GM19372 (cell line): ENCODE data around the gene RASA3.
A peak's percentile ranks its signal among the peaks of the same experiment; 100 is the strongest.
"Not testable (repeated sequence)": the region's sequence is repeated elsewhere in the genome, so short reads cannot be mapped to it uniquely, and the experiment has no call there.

Experiments
- ATAC-seq: cut with Tn5 transposase; IDR thresholded peaks from one replicate; pipeline ENCODE4 v1.9.1; 2021; ENCODE audit warnings: mild to moderate bottlenecking, low read depth, moderate library complexity; ENCODE audit not compliant: unreplicated experiment

Gene RASA3

GRCh38 chr13:114132419-114133121 lies at the start of gene RASA3:
Gene RASA3, minus strand, starts transcription at chr13:114132623. Its CDS starts 134 bp downstream, at chr13:114132489.
- ATAC-seq, result peak; percentile 58

- ATAC-seq, result no peak
Observed at GRCh38 chr13:114179087-114179658, 46.8 kb upstream of the RASA3 start, which contains the start of gene CFAP97D2. Gene CFAP97D2, plus strand, starts transcription at chr13:114179257. Its CDS starts 74 bp downstream, at chr13:114179331.

DNA sequence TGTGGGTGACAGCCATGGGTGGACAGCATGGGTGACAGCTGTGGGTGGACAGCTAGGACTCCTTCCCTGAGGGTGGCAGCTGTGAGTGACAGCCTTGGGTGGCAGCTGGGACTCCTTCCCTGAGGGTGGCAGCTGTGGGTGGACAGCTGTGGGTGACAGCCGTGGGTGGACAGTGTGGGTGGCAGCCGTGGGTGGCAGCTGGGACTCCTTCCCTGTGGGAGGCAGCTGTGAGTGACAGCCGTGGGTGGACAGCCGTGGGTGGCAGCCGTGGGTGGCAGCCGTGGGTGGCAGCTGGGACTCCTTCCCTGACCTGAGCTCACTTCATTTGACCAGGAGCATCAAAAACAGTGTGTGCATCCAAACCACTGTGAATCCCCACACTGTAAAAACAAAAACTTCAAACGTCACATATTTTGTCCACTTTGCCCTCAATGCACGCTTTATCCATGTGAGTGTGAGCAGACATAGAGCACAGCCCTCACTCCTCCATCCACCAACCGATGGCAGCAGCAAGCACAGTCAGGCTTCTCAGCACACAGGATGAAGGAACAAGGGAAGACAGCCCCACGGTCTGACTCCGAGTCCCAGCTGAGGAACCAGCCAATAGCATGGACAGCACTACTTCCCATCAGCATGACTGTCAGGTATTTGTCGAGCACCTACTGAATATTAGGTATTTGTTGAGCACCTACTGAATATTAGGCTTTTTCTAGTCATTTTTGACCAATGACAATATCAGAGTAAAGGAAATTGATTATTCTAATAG lies 45.0 kb upstream of the RASA3 start:
- ATAC-seq, result no peak

DNA sequence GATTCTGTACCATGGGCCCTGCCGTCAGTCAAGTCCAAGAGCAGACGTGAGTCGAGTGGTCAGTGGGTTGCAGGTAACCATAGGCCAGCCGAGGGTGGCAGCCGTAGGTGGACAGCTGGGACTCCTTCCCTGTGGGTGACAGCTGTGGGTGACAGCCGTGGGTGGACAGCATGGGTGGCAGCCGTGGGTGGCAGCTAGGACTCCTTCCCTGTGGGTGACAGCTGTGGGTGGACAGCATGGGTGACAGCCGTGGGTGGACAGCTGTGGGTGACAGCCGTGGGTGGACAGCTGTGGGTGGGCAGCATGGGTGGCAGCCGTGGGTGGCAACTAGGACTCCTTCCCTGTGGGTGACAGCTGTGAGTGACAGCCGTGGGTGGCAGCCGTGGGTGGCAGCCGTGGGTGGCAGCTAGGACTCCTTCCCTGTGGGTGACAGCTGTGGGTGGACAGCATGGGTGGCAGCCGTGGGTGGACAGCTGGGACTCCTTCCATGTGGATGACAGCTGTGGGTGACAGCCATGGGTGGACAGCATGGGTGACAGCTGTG lies 44.0 kb upstream of the RASA3 start:
- not testable (repeated sequence) for ATAC-seq

- no peak for ATAC-seq
Observed at GRCh38 chr13:114174529-114174961, 42.1 kb upstream of the RASA3 start.

DNA sequence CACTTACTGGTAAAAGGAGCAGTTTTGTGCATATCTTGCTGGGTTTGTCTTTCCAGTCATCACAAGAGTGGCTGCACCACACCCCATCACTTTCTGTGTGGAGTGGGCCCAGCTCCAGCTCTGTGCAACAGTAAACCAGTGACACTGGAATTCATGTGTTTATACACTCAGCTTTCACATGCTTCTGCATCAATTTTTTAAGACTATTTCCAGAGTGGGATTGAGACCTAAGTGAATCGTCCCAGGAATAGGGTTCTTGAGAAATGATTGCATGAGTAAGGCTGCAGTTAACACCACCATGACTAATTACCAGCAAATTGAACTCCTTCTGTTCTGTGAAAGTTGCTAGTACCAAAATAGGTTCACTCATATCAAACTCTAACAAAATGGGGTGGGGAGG lies 41.3 kb upstream of the RASA3 start:
- no peak for ATAC-seq

- ATAC-seq, result no peak
Observed at GRCh38 chr13:114173272-114173671, 40.8 kb upstream of the RASA3 start.

DNA sequence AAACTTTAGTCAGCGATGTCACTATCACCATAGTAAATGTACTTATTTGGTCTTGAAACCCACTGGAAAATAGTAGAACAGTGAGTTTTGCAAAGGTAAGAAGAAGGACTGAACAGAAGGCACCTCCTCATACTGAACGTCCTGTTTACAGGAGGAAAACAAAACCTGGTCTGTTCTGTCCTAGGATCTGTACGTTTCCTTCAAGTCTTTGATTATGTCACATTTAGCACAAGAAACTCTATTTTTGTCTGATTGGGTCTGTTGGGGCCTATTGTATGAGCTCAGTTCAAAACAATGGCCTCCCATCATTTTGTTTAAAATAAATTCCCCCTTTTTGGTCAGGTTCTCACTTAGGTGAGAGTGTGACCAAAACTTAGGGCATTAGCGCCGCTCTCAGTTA lies 35.5 kb upstream of the RASA3 start:
- ATAC-seq, result no peak

DNA sequence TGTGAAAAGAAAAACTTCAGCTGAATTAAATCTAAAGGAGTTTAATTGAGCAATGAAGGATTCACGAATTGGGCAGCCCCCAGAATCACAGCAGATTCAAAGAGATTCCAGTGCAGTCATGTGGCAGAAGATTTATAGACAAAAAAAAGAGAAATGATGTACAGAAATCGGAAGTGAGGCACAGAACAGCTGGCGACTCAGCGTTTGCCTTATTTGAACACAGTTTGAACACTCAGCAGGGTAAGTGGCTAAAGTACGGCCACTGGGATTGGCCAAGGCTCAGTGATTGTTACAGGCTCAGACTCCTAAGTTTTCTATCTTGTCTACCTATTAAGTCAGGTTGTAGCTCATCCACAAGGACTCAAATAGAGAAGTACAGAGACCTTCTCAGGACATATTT lies 35.0 kb upstream of the RASA3 start:
- ATAC-seq, result no peak

DNA sequence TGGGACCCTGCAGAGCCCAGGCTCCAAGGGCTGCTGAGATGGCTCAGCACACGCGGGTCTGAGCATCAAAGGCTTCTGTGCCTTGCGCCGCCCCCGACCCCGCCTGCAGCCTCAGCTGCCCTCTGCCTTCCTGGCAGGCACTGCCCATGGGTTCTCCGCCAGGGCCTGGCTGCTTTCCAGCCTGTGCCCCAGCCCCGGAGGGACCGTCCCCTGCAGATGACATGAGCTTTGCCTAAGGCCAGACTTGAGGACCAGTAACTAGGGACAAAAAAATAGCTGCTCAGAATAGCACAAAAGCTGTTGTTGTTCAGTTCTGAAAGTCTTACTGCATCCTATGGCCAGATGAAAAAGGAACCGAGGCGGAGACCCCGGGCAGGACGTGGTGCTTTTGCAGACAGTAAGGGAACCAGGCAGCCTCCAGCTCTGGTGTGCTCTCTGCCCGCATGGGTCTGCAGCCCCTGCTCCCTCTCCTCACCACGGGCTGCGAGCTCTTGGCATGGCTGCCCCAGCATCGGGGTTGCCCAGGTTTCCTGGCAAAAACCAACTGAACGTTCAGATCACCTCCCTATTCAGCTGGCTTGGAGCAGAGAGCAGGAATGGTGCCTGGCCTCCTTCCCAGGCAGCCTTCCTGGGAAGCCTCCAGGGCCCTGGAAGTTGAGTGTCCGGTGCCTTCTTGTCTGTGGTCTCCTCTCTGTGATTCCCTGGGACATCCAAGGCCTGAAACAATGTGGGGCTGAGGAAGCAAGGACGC lies 34.1 kb upstream of the RASA3 start:
- ATAC-seq, result no peak

- no peak for ATAC-seq
Observed at GRCh38 chr13:114164681-114165429, 32.4 kb upstream of the RASA3 start.

- no peak for ATAC-seq
Observed at GRCh38 chr13:114164053-114164452, 31.6 kb upstream of the RASA3 start.

GRCh38 chr13:114162533-114162922 lies 30.1 kb upstream of the RASA3 start:
- no peak for ATAC-seq

- no peak for ATAC-seq
Observed at GRCh38 chr13:114161644-114162532, 29.5 kb upstream of the RASA3 start.

GRCh38 chr13:114161028-114161556 lies 28.7 kb upstream of the RASA3 start:
- ATAC-seq, result no peak

DNA sequence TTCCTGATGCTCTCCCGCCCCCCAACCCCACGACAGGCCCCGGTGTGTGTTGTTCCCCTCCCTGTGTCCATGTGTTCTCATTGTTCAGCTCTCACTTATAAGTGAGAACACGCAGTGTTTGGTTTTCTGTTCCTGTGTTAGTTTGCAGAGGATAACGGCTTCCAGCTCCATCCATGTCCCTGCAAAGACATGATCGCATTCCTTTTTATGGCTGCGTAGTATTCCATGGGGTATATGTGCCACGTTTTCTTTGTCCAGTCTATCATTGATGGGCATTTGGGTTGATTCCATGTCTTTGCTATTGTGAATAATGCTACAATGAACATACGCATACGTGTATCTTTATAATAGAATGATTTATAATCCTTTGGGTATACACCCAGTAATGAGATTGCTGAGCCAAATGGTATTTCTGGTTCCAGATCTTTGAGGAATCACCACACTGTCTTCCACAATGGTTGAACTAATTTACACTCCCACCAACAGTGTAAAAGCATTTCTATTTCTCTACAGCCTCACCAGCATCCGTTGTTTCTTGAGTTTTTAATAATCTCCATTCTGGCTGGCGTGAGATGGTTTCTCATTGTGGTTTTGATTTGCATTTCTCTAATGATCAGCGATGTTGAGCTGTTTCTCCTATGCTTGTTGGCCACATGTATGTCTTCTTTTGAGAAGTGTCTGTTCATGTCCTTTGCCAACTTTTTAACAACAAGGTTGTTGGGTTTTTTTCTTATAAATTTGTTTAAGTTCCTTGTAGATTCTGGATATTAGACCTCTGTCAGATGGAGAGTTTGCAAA lies 26.6 kb upstream of the RASA3 start:
- not testable (repeated sequence) for ATAC-seq

DNA sequence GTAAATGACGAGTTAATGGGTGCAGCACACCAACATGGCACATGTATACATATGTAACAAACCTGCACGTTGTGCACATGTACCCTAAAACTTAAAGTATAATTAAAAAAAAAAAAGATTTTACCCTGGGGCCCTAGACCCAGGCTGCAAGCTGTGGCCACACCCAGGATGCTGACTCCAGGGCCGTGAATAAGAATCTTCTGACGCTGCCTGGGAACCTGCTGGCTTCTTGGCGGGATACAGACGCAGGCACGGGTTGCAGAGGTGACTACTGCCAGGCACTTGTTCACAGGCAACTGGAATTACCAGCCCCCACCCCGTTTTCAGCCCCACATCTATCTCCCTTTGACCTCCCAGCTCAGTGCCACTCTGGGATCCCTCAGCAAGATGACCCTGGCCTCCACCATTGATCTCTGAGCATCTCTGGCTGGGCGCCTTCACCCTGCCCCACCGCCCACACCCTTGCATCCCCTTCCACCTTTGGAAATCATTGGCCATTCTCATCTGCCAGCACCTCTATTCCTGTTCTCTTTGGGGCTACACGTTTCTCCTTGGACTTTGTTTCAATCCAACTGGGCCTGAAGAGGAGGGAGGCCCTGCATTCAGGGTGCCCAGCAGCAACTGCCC lies 25.6 kb upstream of the RASA3 start:
- no peak for ATAC-seq
